Fibroblast of skin of right quadriceps (primary cell): ENCODE results near the gene AGAP1.

Experiments
- DNase-seq: peaks from one replicate; pipeline ENCODE4 v3.0.0-alpha.2; 2013

AGAP1 gene

DNA sequence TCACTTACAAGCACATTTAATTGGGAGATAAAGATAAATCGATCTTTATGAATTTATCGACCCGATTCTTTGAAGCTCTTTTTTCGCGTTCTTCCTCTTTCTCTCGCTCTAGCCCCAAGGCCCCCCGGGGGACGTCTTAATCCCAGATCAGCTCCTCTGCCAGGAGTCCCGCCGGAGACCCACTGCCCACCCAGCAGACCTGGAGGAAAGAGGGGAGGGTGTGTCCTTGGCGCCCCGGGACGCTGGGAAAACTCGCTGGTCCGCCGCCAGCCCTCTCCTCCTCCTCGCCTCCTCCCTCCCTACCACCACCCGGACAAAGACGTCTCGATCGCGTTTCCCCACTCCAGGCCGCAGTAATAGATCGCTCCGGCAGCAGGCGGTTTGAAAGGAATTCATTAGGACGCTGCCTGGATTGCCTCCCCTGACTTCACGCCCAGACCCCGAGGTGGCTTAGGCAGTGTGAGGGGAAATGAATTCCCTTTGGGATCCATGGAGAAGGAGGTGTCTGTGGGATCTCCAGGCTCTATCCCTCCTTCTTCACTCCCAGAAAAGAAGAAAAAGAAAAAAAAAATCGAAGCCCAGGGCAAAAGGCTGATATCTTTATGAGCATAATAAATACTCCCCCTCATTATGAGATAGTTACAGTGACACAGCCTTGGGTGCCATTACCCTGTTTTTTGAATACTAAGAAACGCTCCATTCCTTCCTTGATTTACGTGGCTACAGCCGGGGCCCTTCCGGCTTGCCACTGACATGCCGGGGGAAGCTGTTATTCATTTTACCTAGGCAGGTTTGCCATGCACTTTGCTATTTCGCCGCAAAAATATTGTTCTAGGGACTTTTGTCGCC is 676.1 kb downstream of the AGAP1 start:
- no peak for DNase-seq

- no peak for DNase-seq
Measured at GRCh38 chr2:236170590-236171165, 676.8 kb downstream of the AGAP1 start.

GRCh38 chr2:236171181-236171679 is 677.4 kb downstream of the AGAP1 start:
- no peak for DNase-seq

GRCh38 chr2:236171680-236172254 is 677.9 kb downstream of the AGAP1 start:
- no peak for DNase-seq

- no peak for DNase-seq
Measured at GRCh38 chr2:236172255-236173035, 678.6 kb downstream of the AGAP1 start.

- no peak for DNase-seq
Measured at GRCh38 chr2:236173036-236173728, 679.3 kb downstream of the AGAP1 start.

- DNase-seq = no peak
Measured at GRCh38 chr2:236173729-236174607, 680.1 kb downstream of the AGAP1 start.

DNA sequence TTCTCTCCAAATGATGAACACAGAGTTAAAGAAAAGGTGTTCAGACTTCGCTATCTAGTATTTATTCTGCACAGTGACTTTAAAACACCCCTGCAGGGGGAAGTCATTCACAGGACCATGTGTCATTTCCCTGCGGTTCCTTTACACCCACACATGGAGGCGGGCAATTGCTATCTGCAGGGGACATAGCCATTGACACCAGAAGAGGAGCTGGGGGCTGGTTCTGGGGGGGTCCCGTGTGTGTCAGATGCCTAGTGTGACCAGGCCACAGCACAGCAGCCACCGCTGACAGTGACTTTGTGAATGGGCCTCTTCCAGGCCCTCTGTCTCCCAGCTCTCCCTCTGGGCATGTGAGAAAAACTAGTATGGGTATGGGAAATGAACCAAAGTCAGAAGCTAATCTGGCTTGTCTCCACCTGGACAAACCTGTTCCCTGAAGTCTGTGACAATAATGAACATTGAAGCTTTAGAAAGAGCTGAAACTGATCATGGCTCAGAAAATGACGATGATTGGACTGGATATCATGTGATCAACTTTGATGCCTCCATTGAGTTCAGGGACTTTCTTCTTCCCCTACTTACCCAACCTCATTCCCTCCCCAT is 681.8 kb downstream of the AGAP1 start:
- DNase-seq = no peak

DNA sequence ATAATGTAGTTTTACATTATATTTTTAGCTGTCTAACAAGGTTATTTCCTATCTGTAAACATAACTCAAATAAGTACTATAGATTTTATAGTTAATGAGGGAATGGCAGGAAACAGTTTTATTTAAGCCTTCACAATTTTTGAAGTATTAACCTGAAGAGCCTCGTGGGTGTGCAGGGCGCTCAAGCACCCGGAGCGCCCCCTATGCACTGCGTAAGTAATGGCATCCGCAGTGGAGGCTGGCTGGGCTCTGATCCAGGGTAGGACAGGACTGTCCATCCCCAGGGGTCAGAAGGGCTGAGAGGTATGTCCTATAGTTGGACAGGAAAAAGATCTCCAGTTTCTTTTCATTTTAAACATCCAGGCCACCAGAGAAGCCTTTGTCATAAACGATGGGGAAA is 682.6 kb downstream of the AGAP1 start:
- peak; percentile 22 for DNase-seq

GRCh38 chr2:236176951-236177350 is 683.1 kb downstream of the AGAP1 start:
- no peak for DNase-seq

- peak; percentile 54 for DNase-seq
Measured at GRCh38 chr2:236177604-236177966, 683.7 kb downstream of the AGAP1 start.

- DNase-seq = peak; percentile 52
Measured at GRCh38 chr2:236177967-236178889, 684.4 kb downstream of the AGAP1 start.

DNA sequence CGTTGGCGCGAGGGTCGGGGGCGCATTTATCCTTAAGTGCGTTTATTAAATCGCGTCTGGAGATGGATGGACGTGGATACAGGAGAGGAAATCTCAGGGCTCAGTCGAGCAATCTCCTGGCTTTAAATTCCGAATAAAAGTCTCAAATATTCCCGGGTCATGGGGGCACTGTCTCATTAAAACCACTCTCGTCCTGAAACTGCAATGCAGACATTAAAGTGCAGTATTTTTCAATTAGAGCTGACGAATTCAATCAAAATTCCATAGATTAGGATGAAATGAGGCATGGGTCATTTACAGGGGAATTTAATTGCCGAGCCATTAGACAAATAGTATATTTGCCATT is 685.0 kb downstream of the AGAP1 start:
- DNase-seq = no peak

DNA sequence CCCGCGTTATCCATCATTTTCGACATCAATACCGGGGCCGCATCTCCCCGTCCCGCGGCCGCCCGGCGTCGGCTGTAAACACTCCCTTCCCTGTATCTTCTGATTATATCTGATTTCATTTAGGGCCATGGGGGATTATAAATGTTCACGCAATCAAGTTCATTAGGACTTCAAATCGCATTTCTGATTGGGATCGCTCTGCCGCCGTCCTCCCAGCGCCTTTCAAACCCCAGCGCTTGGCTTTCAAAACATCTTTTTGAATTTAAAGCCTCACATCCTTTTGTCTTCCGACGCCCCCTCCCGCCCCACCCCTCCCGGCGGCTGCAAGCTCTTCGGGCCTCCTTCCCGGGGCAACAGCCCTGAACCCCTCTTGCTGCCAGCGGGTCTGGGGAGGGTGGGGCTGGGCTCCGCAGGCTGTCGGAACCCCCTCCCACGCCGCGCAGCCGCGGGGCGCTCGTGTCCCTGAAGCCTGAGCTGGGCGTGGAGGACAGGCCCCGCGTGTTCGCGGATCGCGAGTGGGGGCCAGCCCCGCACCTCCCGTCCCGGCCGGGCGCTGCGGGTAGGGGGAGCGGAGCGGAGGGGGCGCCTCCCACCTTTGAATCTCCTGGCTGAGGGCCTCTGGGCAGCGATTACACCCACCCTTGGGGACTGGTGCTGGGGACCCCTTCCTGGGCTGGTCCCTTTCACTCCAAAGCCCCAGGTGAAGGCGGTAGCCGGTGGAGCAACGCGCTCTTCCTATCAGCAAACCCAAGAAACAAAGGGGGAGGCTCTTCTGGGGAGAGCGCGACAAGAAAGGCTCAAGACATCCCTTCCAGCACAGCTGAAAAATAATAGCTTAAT is 685.6 kb downstream of the AGAP1 start:
- no peak for DNase-seq

- peak; percentile 81 for DNase-seq
Measured at GRCh38 chr2:236180076-236180816, 686.4 kb downstream of the AGAP1 start.

GRCh38 chr2:236180831-236181453 is 687.1 kb downstream of the AGAP1 start:
- DNase-seq = peak; percentile 59
